Measurements from ENCODE around the gene RIOK2.

DNA sequence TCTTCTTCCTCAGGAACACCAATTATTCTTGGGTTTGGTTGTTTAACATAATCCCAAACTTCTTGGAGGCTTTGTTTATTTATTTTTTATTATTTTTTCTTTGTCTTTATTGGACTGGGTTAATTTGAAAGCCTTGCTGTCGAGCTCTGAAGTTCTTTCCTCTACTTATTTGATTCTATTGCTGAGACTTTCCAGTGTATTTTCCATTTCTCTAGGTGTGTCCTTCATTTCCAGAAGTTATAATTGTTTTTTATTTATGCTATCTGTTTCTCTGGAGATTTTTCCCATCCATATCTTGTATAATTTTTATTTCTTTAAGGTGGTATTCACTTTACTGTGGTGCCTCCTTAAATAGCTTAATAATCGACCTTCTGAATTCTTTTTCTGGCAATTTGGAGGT lies 8.8 kb upstream of the RIOK2 start:
- TF ChIP-seq EP300 (IDR thresholded peaks at IDR 0.05; ENCODE audit: borderline replicate concordance in 1 of 2, low read depth in 2 of 2, low read length in 2 of 2): no peak
- no peak for TF ChIP-seq POLR2AphosphoS5 (IDR thresholded peaks at IDR 0.05; ENCODE audit: low read depth, low read length)
- no peak for TF ChIP-seq ATF2 (IDR thresholded peaks at IDR 0.05; ENCODE audit: low read length)
- no peak for TF ChIP-seq CEBPB (IDR thresholded peaks at IDR 0.05; ENCODE audit: low read depth, low read length)
- TF ChIP-seq SIN3A (conservative IDR thresholded peaks at IDR 0.05 in 1 of 2, IDR thresholded peaks at IDR 0.05 in 1 of 2; ENCODE audit: low read depth in 1 of 2, low read length in 2 of 2): no peak
- TF ChIP-seq CTCF (IDR thresholded peaks at IDR 0.05; ENCODE audit: control extremely low read depth in 1 of 3, insufficient read depth in 1 of 3, low read depth in 1 of 3, low read length in 3 of 3): no peak
- no peak for TF ChIP-seq RAD21 (IDR thresholded peaks at IDR 0.05 in 1 of 2, conservative IDR thresholded peaks at IDR 0.05 in 1 of 2; ENCODE audit: low read depth in 2 of 2, low read length in 2 of 2)
- TF ChIP-seq, protein P1, sequence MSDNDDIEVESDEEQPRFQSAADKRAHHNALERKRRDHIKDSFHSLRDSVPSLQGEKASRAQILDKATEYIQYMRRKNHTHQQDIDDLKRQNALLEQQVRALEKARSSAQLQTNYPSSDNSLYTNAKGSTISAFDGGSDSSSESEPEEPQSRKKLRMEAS (IDR thresholded peaks at IDR 0.05): no peak
- no peak for TF ChIP-seq HDAC2 (IDR thresholded peaks at IDR 0.05; ENCODE audit: borderline replicate concordance in 1 of 2, low read depth in 2 of 2, low read length in 2 of 2)
- no peak for TF ChIP-seq POLR2A (IDR thresholded peaks at IDR 0.05; ENCODE audit: control extremely low read depth in 1 of 2, low read depth in 2 of 2, low read length in 2 of 2)
- no peak for TF ChIP-seq CHD1 (IDR thresholded peaks at IDR 0.05; ENCODE audit: low read depth, low read length)
- no peak for TF ChIP-seq SP2 (IDR thresholded peaks at IDR 0.05; ENCODE audit: low read length)
- no peak for TF ChIP-seq RNF2 (IDR thresholded peaks at IDR 0.05; ENCODE audit: borderline replicate concordance, low read depth, low read length, missing control alignments, poor library complexity, severe bottlenecking)
